Rectal smooth muscle tissue (tissue), 1 donor: ENCODE data around the gene TRPV3.
"Not testable (repeated sequence)": the region's sequence is repeated elsewhere in the genome, so short reads cannot be mapped to it uniquely, and the experiment has no call there.

ENCODE experiments used
- H3K27ac ChIP-seq: one replicate; pipeline ENCODE4 v1.7.0; 2013; ENCODE audit warnings: low read depth, low read length, inconsistent platforms
- H3K27me3 ChIP-seq: one replicate; pipeline ENCODE4 v1.7.0; 2013; ENCODE audit warnings: low read length; ENCODE audit not compliant: control insufficient read depth, insufficient read depth
- H3K36me3 ChIP-seq: one replicate; pipeline ENCODE4 v1.7.0; 2013; ENCODE audit warnings: low read length; ENCODE audit not compliant: control insufficient read depth, insufficient read depth
- H3K4me1 ChIP-seq: one replicate; pipeline ENCODE4 v1.7.0; 2013; ENCODE audit warnings: low read length; ENCODE audit not compliant: control insufficient read depth, insufficient read depth
- H3K4me3 ChIP-seq: one replicate; pipeline ENCODE4 v1.7.0; 2013; ENCODE audit warnings: low read length
- H3K9ac ChIP-seq: one replicate; pipeline ENCODE4 v1.7.0; 2013; ENCODE audit warnings: low read length

Gene TRPV3

DNA sequence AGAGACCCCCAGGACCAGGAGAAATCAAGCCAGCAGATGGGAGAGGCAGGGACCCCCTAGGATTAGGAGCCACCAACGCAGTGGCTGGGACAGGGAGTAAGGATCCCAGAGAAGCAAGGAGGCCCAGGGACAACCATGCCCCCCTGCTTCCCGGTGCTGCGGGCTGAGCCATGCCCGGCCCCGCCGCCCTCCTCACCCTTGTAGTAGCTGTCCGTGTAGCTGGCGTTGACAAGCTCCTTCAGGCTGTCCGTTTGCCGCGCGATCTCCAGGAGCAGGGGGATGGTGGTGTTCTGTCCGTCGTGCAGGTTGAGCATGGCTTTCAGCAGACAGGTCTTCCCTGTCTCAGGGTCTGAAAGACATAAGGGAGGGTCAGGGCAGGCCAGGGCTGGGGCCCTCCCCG is 33.2 kb upstream of the TRPV3 start:
- H3K4me1 ChIP-seq = no peaks in the 10 kb centered on the region
- no peak overlapping the region for H3K4me3 ChIP-seq
- no peak overlapping the region for H3K9ac ChIP-seq
- H3K27ac ChIP-seq = no peak overlapping the region
- no peaks in the 10 kb centered on the region for H3K27me3 ChIP-seq
- H3K36me3 ChIP-seq = peaks cover 6% of the 10 kb centered on the region

DNA sequence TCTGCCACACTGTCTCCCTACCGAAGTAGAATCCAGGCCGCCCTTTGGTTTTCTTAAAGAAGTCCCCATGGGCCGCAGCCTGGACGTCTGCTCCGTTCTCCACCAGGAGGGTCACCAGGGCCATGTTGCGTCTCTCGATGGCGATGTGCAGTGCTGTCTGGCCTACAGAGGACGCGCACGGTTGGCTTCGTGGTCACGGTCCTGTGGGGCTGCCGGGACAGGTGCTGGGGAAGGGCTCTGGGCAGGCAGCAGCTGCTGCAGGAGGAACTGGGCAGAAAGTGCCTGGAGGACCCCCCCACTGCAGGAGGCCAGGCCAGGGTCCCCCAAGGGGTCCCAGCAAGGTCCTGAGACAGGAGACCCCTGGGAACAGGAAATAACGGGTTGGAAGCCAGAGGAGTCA is 32.6 kb upstream of the TRPV3 start:
- Histone ChIP-seq H3K9ac (no peak overlapping the region), H3K36me3 (peaks cover 6% of the 10 kb centered on the region), H3K27ac (no peak overlapping the region), H3K27me3 (no peaks in the 10 kb centered on the region), H3K4me3 (no peak overlapping the region), H3K4me1 (no peaks in the 10 kb centered on the region)

DNA sequence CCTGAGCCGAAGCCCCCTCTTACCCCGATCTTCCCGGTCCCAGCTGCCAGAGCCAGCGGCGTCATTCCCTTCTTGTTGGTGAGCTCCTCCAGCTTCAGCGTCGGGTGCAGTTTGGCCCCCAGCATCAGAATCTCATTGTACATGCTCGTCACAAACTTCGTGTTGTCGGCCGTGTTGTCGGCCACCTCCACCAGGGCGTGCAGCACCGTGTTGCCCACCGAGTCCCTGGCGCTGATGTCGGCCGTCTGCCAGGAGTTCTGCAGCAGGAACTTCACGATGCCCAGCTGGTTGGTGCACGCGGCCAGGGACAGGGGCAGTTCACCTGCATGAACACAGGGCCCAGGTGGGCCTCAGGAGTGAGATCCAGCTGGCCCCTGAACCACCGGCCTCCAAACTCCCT is 32.2 kb upstream of the TRPV3 start:
- H3K9ac ChIP-seq = no peak overlapping the region
- H3K27me3 ChIP-seq = no peaks in the 10 kb centered on the region
- peaks cover 6% of the 10 kb centered on the region for H3K36me3 ChIP-seq
- no peaks in the 10 kb centered on the region for H3K4me1 ChIP-seq
- no peak overlapping the region for H3K4me3 ChIP-seq
- no peak overlapping the region for H3K27ac ChIP-seq

DNA sequence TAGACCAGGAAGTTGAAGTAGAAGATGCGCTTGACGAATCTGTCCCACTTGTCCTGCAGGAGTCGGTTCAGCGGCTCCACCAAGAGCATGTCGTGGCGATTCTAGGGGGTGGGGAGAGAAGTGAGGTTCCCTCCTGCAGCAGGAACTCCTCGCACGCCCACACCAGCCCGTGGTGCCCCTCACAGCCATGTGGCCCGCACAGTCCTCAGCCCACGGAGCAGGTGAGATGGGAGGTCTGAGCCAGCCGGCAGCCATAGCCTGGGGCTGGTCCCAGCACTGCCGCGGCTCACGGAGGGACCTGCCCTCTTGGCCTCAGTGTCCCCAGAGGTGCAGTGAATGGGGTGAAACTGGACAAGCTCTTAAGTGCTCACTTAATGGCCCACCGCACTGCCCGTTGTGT is 28.2 kb upstream of the TRPV3 start:
- no peak overlapping the region for H3K4me3 ChIP-seq
- no peaks in the 10 kb centered on the region for H3K27me3 ChIP-seq
- no peaks in the 10 kb centered on the region for H3K4me1 ChIP-seq
- peaks cover 6% of the 10 kb centered on the region for H3K36me3 ChIP-seq
- H3K27ac ChIP-seq = no peak overlapping the region
- H3K9ac ChIP-seq = no peak overlapping the region

DNA sequence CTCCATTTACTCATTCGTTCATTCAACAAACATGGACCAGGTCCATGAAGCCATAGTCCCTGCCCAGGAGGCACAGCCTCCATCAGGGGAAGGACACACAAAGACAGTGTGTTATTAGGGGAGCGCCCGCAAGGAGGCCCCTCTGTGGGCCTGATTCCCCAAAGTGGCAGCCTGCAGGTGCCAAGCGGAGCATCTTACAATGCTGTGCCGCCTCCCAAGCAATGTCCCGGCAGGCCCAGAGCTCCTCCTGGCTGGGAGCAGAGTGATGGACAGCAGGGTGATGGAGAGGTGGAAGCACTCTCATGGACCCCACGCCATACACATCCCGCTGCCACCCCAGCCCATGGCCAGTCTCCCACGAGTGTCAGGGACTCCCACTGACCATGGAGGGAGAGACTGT is 25.8 kb upstream of the TRPV3 start:
- Histone ChIP-seq H3K4me1 (no peaks in the 10 kb centered on the region), H3K27me3 (no peaks in the 10 kb centered on the region), H3K27ac (no peak overlapping the region), H3K4me3 (no peak overlapping the region), H3K9ac (no peak overlapping the region), H3K36me3 (peaks cover 5% of the 10 kb centered on the region)

DNA sequence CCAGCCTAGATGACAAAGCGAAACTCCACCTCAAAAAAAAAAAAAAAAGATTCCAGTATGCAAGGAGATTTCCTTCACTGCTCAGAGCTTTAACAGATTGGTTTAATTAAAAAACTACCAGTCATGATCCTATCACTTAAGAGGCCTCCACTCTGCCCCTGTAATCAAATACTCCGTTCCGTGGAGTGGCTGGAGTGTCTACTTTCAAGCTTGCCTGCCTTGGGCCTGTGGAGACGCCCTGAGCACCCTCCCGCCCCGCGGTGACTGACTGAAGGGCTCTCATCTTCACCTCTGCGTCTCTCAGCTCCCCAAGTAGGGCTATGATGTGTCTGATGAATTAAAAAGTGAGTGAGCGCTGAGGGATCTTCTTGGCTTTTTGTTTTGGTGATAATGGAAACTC is 25.3 kb upstream of the TRPV3 start:
- Histone ChIP-seq H3K36me3 (peaks cover 5% of the 10 kb centered on the region), H3K4me1 (no peaks in the 10 kb centered on the region), H3K9ac (no peak overlapping the region), H3K27me3 (no peaks in the 10 kb centered on the region), H3K27ac (no peak overlapping the region), H3K4me3 (no peak overlapping the region)

DNA sequence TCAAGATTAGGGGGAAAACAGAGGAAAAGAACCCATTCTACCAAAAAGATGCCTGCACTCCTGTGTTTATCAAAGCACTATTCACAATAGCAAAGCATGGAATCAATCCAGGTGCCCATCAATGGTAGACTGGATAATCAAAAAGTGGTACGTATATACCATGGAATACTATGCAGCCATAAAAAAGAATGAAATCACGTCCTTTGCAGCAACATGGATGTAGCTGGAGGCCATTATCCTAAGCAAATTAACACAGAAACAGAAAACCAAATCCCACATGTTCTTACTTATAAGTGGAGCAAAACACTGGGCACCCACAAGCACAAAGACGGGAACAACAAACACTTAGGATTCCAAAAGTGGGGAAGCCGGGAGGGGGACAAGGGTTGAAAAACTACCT is 21.1 kb upstream of the TRPV3 start:
- H3K4me1 ChIP-seq, H3K27me3 ChIP-seq, H3K27ac ChIP-seq, H3K36me3 ChIP-seq, H3K4me3 ChIP-seq, H3K9ac ChIP-seq: not testable (repeated sequence)

DNA sequence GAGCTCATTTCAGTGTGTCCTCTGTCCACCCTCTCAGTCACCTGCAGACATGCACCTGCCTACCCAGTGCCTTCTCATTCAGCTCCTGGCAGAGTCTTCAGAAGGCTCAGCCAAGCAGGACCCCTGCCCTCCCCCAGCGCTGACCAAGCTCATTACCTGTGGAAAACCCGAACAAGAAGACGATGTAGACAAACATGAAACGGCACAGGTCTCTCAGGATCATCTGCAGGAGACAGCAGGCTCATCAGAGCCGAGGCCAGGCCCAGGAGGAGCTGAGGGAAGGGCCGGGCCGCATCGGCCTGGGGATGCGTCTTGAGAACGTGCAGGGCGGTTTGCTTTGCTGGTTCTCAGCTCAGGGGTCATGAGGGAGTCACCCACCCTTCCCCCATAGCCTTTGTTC is 19.4 kb upstream of the TRPV3 start:
- Histone ChIP-seq H3K9ac (no peak overlapping the region), H3K27me3 (no peaks in the 10 kb centered on the region), H3K27ac (no peak overlapping the region), H3K4me3 (no peak overlapping the region), H3K36me3 (peaks cover 5% of the 10 kb centered on the region), H3K4me1 (no peaks in the 10 kb centered on the region)

DNA sequence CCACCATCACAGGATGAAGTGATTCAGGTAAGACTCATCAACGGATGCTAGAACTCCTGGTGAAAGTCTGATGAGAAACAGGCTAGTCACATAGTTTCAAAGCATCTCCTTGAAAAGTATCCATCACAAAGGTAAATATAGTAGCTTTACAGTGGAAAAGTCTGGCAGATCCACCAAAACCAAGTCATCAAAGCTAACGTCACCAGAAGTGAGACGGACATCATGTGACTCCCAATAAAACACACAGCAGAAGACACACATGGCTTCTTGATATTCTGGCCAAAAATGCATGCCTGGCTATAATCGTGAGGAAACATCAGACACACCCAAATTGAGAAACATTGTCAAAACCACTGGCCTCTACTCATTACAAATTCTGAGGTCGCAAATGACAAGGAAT is 17.9 kb upstream of the TRPV3 start:
- Histone ChIP-seq H3K4me1 (no peaks in the 10 kb centered on the region), H3K36me3 (peaks cover 9% of the 10 kb centered on the region), H3K27me3 (no peaks in the 10 kb centered on the region), H3K4me3 (no peak overlapping the region), H3K9ac (no peak overlapping the region), H3K27ac (no peak overlapping the region)

DNA sequence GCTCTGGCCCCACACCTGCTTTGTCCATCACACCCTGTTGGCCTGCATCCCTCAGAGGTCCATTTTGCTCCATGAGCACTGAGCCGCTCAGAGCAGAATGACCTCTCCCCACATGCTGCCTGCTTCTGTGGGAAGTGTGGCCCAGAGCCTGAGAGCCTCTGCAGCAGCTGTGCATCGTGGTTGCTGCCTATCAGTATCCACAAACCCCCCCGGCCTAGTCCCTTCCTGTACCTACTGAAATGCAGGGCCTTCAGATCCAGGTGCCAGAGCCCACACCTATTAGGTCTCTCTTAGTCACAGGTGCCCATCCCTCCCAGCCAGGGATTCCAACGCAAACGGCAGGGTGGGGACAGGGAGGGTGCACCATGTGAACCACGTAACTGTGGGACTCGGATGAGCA is 16.6 kb upstream of the TRPV3 start:
- Histone ChIP-seq H3K27ac (no peak overlapping the region), H3K4me3 (no peak overlapping the region), H3K27me3 (no peaks in the 10 kb centered on the region), H3K4me1 (no peaks in the 10 kb centered on the region), H3K36me3 (peaks cover 4% of the 10 kb centered on the region), H3K9ac (no peak overlapping the region)

DNA sequence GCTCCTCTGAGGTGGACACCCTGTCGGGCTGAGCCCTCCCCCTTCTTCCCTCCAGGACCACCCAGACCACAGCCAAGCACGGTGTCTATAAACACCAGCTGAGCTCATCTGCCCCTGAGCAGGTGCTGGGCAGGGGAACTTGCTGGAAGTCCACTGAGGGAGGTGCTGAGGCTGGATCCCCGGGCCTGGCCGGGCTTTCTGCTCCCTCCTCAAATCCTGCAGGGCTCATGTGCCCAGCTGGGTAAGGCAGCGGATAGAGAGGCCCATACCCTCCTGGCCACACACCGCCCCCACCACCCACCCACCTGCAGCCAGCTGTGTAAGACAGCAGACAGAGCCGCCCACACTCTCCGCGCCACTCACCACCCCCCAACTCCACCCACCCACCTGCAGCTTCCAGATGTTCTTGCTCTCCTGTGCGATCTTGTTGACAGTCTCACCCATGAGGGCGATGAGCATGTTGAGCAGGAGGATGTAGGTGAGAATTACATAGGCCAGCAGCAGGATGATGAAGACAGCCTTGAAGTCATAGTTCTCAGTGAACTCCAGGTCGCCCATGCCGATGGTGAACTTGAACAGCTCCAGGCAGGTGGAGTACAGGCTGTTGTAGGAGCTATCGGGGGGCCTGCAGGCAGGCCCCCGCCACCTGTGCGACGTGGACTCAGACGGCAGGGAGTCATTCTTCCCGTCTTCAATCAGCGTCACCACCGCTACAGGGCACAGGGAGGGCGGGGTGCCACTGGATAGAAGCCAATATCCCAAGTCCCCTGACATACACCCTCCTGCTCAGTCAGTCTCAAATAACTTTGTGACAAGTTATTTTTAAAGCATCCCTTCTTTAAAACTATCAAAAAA is 15.9 kb upstream of the TRPV3 start:
- H3K36me3 ChIP-seq = peaks cover 4% of the 10 kb centered on the region
- no peak overlapping the region for H3K4me3 ChIP-seq
- no peaks in the 10 kb centered on the region for H3K27me3 ChIP-seq
- H3K9ac ChIP-seq = no peak overlapping the region
- no peak overlapping the region for H3K27ac ChIP-seq
- H3K4me1 ChIP-seq = no peaks in the 10 kb centered on the region

DNA sequence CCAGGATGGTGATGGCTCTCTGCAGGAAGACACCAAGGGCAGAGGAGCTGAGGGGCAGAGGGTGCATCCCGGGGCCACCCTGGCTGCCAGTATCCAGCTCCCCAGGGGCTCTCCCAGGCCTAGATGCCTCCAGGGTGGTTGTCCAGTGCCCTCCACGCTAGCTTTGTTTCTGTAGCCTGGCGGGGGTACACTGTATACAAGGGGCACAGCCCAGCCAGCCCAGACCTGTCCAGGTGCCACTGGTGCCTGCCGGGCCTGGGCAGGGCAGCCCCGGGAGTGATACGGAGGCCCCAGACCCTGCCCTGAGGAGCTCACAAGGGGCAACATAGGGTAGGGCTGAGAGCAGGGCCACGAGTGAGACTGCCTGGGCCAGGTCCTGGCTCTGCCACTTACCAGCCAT is 14.6 kb upstream of the TRPV3 start:
- H3K9ac ChIP-seq = no peak overlapping the region
- H3K4me1 ChIP-seq = no peaks in the 10 kb centered on the region
- H3K27ac ChIP-seq = no peak overlapping the region
- no peak overlapping the region for H3K4me3 ChIP-seq
- H3K27me3 ChIP-seq = no peaks in the 10 kb centered on the region
- peaks cover 7% of the 10 kb centered on the region for H3K36me3 ChIP-seq
